GM18502 (cell line): ENCODE results near the gene KIAA0232.
"Not testable (repeated sequence)": the region's sequence is repeated elsewhere in the genome, so short reads cannot be mapped to it uniquely, and the experiment has no call there.

ENCODE experiments used
- ATAC-seq: cut with Tn5 transposase; IDR thresholded peaks from one replicate; pipeline ENCODE4 v1.9.1; 2021; ENCODE audit warnings: mild to moderate bottlenecking; ENCODE audit not compliant: unreplicated experiment, poor library complexity

The KIAA0232 gene

GRCh38 chr4:6910340-6910959 is 127.9 kb downstream of the KIAA0232 start:
- no peak for ATAC-seq

- no peak for ATAC-seq
Observed at GRCh38 chr4:6910960-6911874, 128.7 kb downstream of the KIAA0232 start.

GRCh38 chr4:6911917-6912316 is 129.4 kb downstream of the KIAA0232 start:
- not testable (repeated sequence) for ATAC-seq

- ATAC-seq = no peak
Observed at GRCh38 chr4:6912441-6912840, 129.9 kb downstream of the KIAA0232 start.

- no peak for ATAC-seq
Observed at GRCh38 chr4:6913350-6913905, 130.9 kb downstream of the KIAA0232 start.

- no peak for ATAC-seq
Observed at GRCh38 chr4:6914448-6914847, 131.9 kb downstream of the KIAA0232 start.

GRCh38 chr4:6915041-6916005 is 132.8 kb downstream of the KIAA0232 start:
- no peak for ATAC-seq

GRCh38 chr4:6916069-6916586 is 133.6 kb downstream of the KIAA0232 start:
- ATAC-seq = no peak

- ATAC-seq = peak; percentile 65
Observed at GRCh38 chr4:6916587-6917460, 134.3 kb downstream of the KIAA0232 start.

GRCh38 chr4:6917461-6918271 is 135.1 kb downstream of the KIAA0232 start:
- ATAC-seq = peak; percentile 59

- ATAC-seq = no peak
Observed at GRCh38 chr4:6918338-6918737, 135.8 kb downstream of the KIAA0232 start.

GRCh38 chr4:6920171-6920570 is 137.6 kb downstream of the KIAA0232 start:
- ATAC-seq = no peak

- no peak for ATAC-seq
Observed at GRCh38 chr4:6923507-6923906, 141.0 kb downstream of the KIAA0232 start.

GRCh38 chr4:6924361-6924779 is 141.8 kb downstream of the KIAA0232 start:
- no peak for ATAC-seq

- no peak for ATAC-seq
Observed at GRCh38 chr4:6925357-6925836, 142.9 kb downstream of the KIAA0232 start.

GRCh38 chr4:6926081-6926480 is 143.6 kb downstream of the KIAA0232 start:
- no peak for ATAC-seq

GRCh38 chr4:6926681-6927478 is 144.4 kb downstream of the KIAA0232 start:
- ATAC-seq = no peak
